IPS DF 19.7 (cell line): ENCODE measurements around the gene AHRR.
"Not testable (repeated sequence)": the region's sequence is repeated elsewhere in the genome, so short reads cannot be mapped to it uniquely, and the experiment has no call there.

ENCODE experiments used
- DNase-seq: peaks from one replicate; pipeline ENCODE4 v3.0.0-alpha.2; 2013; ENCODE audit warnings: low read depth, low spot score

AHRR gene

GRCh38 chr5:366541-367357, 45.2 kb downstream of the AHRR start:
- no peak for DNase-seq

- DNase-seq = no peak
Observed at GRCh38 chr5:367358-368130, 46.0 kb downstream of the AHRR start.

- DNase-seq = no peak
Observed at GRCh38 chr5:368183-369084, 46.9 kb downstream of the AHRR start.

GRCh38 chr5:369151-369868, 47.8 kb downstream of the AHRR start:
- DNase-seq = no peak

- not testable (repeated sequence) for DNase-seq
Observed at GRCh38 chr5:369869-370236, 48.3 kb downstream of the AHRR start.

- DNase-seq = no peak
Observed at GRCh38 chr5:370311-370958, 48.9 kb downstream of the AHRR start.

GRCh38 chr5:370959-371810, 49.7 kb downstream of the AHRR start:
- DNase-seq = no peak

GRCh38 chr5:371811-372555, 50.5 kb downstream of the AHRR start:
- DNase-seq = no peak

- DNase-seq = no peak
Observed at GRCh38 chr5:372556-372995, 51.1 kb downstream of the AHRR start.

- DNase-seq = no peak
Observed at GRCh38 chr5:372996-373709, 51.6 kb downstream of the AHRR start.

- DNase-seq = no peak
Observed at GRCh38 chr5:373710-374602, 52.4 kb downstream of the AHRR start.

- no peak for DNase-seq
Observed at GRCh38 chr5:374631-375335, 53.3 kb downstream of the AHRR start.

- DNase-seq = no peak
Observed at GRCh38 chr5:375336-375920, 53.9 kb downstream of the AHRR start.

GRCh38 chr5:375921-376798, 54.6 kb downstream of the AHRR start:
- DNase-seq = no peak

GRCh38 chr5:376799-377325, 55.3 kb downstream of the AHRR start:
- DNase-seq = no peak
